ENCODE measurements around the gene NDE1. TPM values are rescaled to one million over a fixed set of nuclear protein-coding genes. Genes with fewer than 3 reads are reported as not detected.
A peak's percentile ranks its signal among the peaks of the same experiment; 100 is the strongest.

The NDE1 gene
- total RNA-seq, 1 donor from 2014 or later = 12.4 TPM

DNA sequence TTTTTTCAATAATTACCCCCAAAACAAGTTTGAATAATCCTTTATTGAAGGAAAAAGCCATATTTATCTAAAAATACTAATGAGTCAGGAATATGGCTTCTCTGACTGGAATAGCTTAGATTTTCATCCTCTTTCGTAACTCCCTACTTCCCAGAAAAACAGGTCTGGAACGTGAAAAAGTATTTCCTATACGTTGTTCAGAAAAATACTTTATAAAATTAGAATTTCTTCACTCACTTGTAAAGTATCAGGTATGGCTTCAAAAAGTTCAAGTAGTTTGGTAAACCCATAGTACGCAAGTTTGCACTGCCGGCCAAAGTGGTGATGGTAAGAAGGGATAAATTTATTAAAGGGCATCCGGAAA is 40.8 kb upstream of the NDE1 start:
- Mint-ChIP-seq H3K9me3 (ENCODE audit: unreplicated experiment) (peaks cover 3% of the 10 kb centered on the region), H3K27ac (ENCODE audit: unreplicated experiment) (no peak overlapping the region), H3K4me3 (ENCODE audit: unreplicated experiment) (no peak overlapping the region), H3K27me3 (ENCODE audit: unreplicated experiment) (peaks cover 4% of the 10 kb centered on the region), H3K36me3 (ENCODE audit: unreplicated experiment) (peaks cover 11% of the 10 kb centered on the region), H3K4me1 (ENCODE audit: low read depth, unreplicated experiment) (peaks cover 4% of the 10 kb centered on the region)
- TF ChIP-seq, protein P1, sequence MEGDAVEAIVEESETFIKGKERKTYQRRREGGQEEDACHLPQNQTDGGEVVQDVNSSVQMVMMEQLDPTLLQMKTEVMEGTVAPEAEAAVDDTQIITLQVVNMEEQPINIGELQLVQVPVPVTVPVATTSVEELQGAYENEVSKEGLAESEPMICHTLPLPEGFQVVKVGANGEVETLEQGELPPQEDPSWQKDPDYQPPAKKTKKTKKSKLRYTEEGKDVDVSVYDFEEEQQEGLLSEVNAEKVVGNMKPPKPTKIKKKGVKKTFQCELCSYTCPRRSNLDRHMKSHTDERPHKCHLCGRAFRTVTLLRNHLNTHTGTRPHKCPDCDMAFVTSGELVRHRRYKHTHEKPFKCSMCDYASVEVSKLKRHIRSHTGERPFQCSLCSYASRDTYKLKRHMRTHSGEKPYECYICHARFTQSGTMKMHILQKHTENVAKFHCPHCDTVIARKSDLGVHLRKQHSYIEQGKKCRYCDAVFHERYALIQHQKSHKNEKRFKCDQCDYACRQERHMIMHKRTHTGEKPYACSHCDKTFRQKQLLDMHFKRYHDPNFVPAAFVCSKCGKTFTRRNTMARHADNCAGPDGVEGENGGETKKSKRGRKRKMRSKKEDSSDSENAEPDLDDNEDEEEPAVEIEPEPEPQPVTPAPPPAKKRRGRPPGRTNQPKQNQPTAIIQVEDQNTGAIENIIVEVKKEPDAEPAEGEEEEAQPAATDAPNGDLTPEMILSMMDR (IDR thresholded peaks at IDR 0.05; ENCODE audit: partially characterized antibody, unreplicated experiment) = no peak
- no peak for DNase-seq

- no peak overlapping the region for H3K27ac Mint-ChIP-seq (ENCODE audit: unreplicated experiment)
- DNase-seq = no peak
- H3K4me3 Mint-ChIP-seq (ENCODE audit: unreplicated experiment) = no peak overlapping the region
- H3K4me1 Mint-ChIP-seq (ENCODE audit: low read depth, unreplicated experiment) = peaks cover 4% of the 10 kb centered on the region
- peaks cover 11% of the 10 kb centered on the region for H3K36me3 Mint-ChIP-seq (ENCODE audit: unreplicated experiment)
- H3K27me3 Mint-ChIP-seq (ENCODE audit: unreplicated experiment) = peaks cover 4% of the 10 kb centered on the region
- TF ChIP-seq, protein P1 (IDR thresholded peaks at IDR 0.05; ENCODE audit: partially characterized antibody, unreplicated experiment) = no peak
- peaks cover 3% of the 10 kb centered on the region for H3K9me3 Mint-ChIP-seq (ENCODE audit: unreplicated experiment)
Measured at GRCh38 chr16:15610369-15610871, 39.6 kb upstream of the NDE1 start.

- Mint-ChIP-seq H3K9me3 (ENCODE audit: unreplicated experiment) (no peaks in the 10 kb centered on the region), H3K36me3 (ENCODE audit: unreplicated experiment) (peaks cover 5% of the 10 kb centered on the region), H3K4me1 (ENCODE audit: low read depth, unreplicated experiment) (no peaks in the 10 kb centered on the region), H3K4me3 (ENCODE audit: unreplicated experiment) (no peak overlapping the region), H3K27ac (ENCODE audit: unreplicated experiment) (no peak overlapping the region), H3K27me3 (ENCODE audit: unreplicated experiment) (no peaks in the 10 kb centered on the region)
- no peak for DNase-seq
- TF ChIP-seq, protein P1 (IDR thresholded peaks at IDR 0.05; ENCODE audit: partially characterized antibody, unreplicated experiment) = no peak
Measured at GRCh38 chr16:15611610-15612009, 38.4 kb upstream of the NDE1 start.

DNA sequence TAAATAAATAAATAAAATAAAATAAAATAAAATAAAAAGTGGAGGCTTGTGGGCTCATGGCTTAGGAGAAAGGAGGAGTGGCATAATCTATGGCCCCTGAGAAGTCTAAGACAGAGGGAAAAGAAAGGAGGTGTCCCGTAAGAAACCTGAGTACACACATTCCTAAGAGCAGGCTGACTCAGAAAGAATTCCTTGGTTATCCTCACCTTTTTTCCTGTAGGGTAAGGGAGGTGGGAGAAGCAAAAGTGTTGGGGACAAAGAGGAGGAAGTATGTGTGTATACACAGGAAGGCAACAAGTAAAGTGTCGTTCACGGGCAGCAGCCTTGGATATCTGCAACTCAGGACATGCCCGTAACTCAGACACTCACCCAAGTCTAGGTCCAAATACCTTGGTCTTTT is 36.4 kb upstream of the NDE1 start:
- no peaks in the 10 kb centered on the region for H3K4me1 Mint-ChIP-seq (ENCODE audit: low read depth, unreplicated experiment)
- TF ChIP-seq, protein P1 (IDR thresholded peaks at IDR 0.05; ENCODE audit: partially characterized antibody, unreplicated experiment) = no peak
- no peak overlapping the region for H3K4me3 Mint-ChIP-seq (ENCODE audit: unreplicated experiment)
- peak overlapping the region; percentile 59 for H3K27ac Mint-ChIP-seq (ENCODE audit: unreplicated experiment)
- DNase-seq = no peak
- H3K36me3 Mint-ChIP-seq (ENCODE audit: unreplicated experiment) = no peaks in the 10 kb centered on the region
- H3K9me3 Mint-ChIP-seq (ENCODE audit: unreplicated experiment) = no peaks in the 10 kb centered on the region
- no peaks in the 10 kb centered on the region for H3K27me3 Mint-ChIP-seq (ENCODE audit: unreplicated experiment)

DNA sequence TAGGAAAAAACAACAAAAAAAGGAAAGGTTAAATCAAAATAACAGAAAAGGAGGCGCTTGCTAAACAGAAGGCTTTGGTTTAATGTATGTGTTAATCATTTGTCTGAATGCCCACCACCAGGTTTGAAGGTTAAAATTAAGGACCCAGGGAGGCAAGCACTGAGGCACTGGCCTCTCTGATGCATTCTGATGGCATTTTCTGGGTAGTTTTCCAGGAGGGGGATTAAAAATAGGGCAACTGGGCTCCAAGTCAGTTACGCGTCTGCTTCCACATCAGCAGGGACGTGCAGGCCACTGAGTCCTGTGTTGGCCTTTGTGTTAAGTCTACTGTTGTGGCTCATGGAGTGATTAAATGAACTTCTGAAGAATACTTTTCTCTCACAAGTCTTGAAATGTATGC is 34.0 kb upstream of the NDE1 start:
- Mint-ChIP-seq H3K36me3 (ENCODE audit: unreplicated experiment) (no peaks in the 10 kb centered on the region), H3K27me3 (ENCODE audit: unreplicated experiment) (no peaks in the 10 kb centered on the region), H3K9me3 (ENCODE audit: unreplicated experiment) (no peaks in the 10 kb centered on the region), H3K4me1 (ENCODE audit: low read depth, unreplicated experiment) (no peaks in the 10 kb centered on the region), H3K27ac (ENCODE audit: unreplicated experiment) (no peak overlapping the region), H3K4me3 (ENCODE audit: unreplicated experiment) (no peak overlapping the region)
- TF ChIP-seq, protein P1 (IDR thresholded peaks at IDR 0.05; ENCODE audit: partially characterized antibody, unreplicated experiment) = no peak
- DNase-seq = no peak
